Astrocyte (in vitro differentiated cells and primary cell): ENCODE results near the gene KLHL22. TPM values are rescaled to one million over a fixed set of nuclear protein-coding genes. Genes with fewer than 3 reads are reported as not detected.

Experiments used
- DNase-seq: peaks from one replicate; pipeline ENCODE4 v3.0.0-alpha.2; 2010; ENCODE audit warnings: low read depth
- FAIRE-seq: peaks from 2 replicates; lab custom pipeline; 2011; peaks lifted over from hg19 to GRCh38; lab: Jason Lieb, UNC
- H2AFZ ChIP-seq: 2 replicates; pipeline ENCODE4 v1.6.0; 2012; ENCODE audit warnings: low read depth, low read length, inconsistent platforms
- H3K27ac ChIP-seq: 2 replicates; pipeline ENCODE4 v1.5.1; 2011; ENCODE audit warnings: low read depth, low read length, inconsistent platforms
- H3K27me3 ChIP-seq: 2 replicates; pipeline ENCODE4 v1.6.0; 2011; ENCODE audit warnings: low read length, inconsistent platforms; ENCODE audit not compliant: insufficient read depth
- H3K36me3 ChIP-seq: 2 replicates; pipeline ENCODE4 v1.5.1; 2011; ENCODE audit warnings: low read length, inconsistent platforms; ENCODE audit not compliant: insufficient read depth
- H3K4me1 ChIP-seq: 2 replicates; pipeline ENCODE4 v1.5.1; 2011; ENCODE audit warnings: low read length, inconsistent platforms; ENCODE audit not compliant: insufficient read depth
- H3K4me2 ChIP-seq: 2 replicates; pipeline ENCODE4 v1.6.0; 2012; ENCODE audit warnings: low read length, inconsistent platforms
- H3K4me3 ChIP-seq: 2 replicates; pipeline ENCODE4 v1.5.1; 2011; ENCODE audit warnings: low read depth, mild to moderate bottlenecking, low read length, inconsistent platforms; ENCODE audit not compliant: insufficient read depth
- H3K79me2 ChIP-seq: 2 replicates; pipeline ENCODE4 v1.6.0; 2012; ENCODE audit warnings: mild to moderate bottlenecking, low read length, inconsistent platforms; ENCODE audit not compliant: insufficient read depth
- H3K9ac ChIP-seq: 2 replicates; pipeline ENCODE4 v1.6.0; 2012; ENCODE audit warnings: mild to moderate bottlenecking, low read length, inconsistent platforms
- H3K9me3 ChIP-seq: 2 replicates; pipeline ENCODE4 v1.5.1; 2012; ENCODE audit warnings: low read depth, mild to moderate bottlenecking, low read length, inconsistent platforms; ENCODE audit not compliant: insufficient read depth
- H4K20me1 ChIP-seq: 2 replicates; pipeline ENCODE4 v1.6.0; 2012; ENCODE audit warnings: low read length, inconsistent platforms; ENCODE audit not compliant: insufficient read depth
- H3K27ac Mint-ChIP-seq: one replicate; pipeline ENCODE4 v1.8.0; 2021; ENCODE audit warnings: mild to moderate bottlenecking, mixed read lengths; ENCODE audit not compliant: unreplicated experiment
- H3K27me3 Mint-ChIP-seq: one replicate; pipeline ENCODE4 v1.8.0; 2021; ENCODE audit warnings: low read depth, mixed read lengths; ENCODE audit not compliant: unreplicated experiment
- H3K36me3 Mint-ChIP-seq: one replicate; pipeline ENCODE4 v1.8.0; 2021; ENCODE audit warnings: low read depth, mixed read lengths; ENCODE audit not compliant: unreplicated experiment
- H3K4me1 Mint-ChIP-seq: one replicate; pipeline ENCODE4 v1.8.0; 2021; ENCODE audit warnings: low read depth, mixed read lengths; ENCODE audit not compliant: unreplicated experiment
- H3K4me3 Mint-ChIP-seq: one replicate; pipeline ENCODE4 v1.8.0; 2021; ENCODE audit warnings: mild to moderate bottlenecking, moderate library complexity, mixed read lengths; ENCODE audit not compliant: unreplicated experiment
- H3K9me3 Mint-ChIP-seq: one replicate; pipeline ENCODE4 v1.8.0; 2021; ENCODE audit warnings: mild to moderate bottlenecking, mixed read lengths; ENCODE audit not compliant: unreplicated experiment
- CTCF ChIP-seq: IDR thresholded peaks from 2 replicates; pipeline ENCODE4 v1.5.1; 2011; ENCODE audit warnings: low read depth, mild to moderate bottlenecking, inconsistent platforms, low read length, moderate library complexity; ENCODE audit not compliant: insufficient read depth
- EZH2 ChIP-seq: IDR thresholded peaks from 2 replicates; pipeline ENCODE4 v1.6.1; 2012; ENCODE audit warnings: mild to moderate bottlenecking, low read length, inconsistent platforms; ENCODE audit not compliant: insufficient read depth
- total RNA-seq: library from RNA; stranded (reverse); gene quantifications from 2 replicates; pipeline ENCODE4 v1.2.1, GENCODE V29; 2021

The KLHL22 gene
- total RNA-seq, 1 donor from 2014 or later: 14.0 TPM

DNA sequence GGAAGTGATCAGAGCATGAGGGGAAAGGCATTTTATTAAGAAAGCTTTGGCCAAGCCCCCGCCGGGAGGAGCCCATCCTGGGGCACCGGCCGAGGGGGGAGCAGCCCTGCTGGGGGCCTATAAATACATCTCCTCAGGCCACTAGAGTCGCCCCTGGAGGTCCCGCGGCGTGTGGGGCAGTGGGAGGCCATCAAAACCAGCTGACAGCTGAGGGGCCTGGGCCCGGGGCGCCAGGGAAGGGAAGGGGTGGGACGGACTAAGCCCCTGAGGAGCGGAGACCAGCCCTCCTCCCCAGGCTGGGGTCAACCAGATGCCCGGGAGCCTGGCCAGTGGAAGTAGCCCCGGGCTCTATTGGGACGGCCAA lies 71.0 kb downstream of the KLHL22 start:
- Mint-ChIP-seq H3K4me3 (no peak overlapping the region), H3K36me3 (peaks cover 18% of the 10 kb centered on the region), H3K27ac (no peak overlapping the region), H3K9me3 (no peaks in the 10 kb centered on the region), H3K4me1 (peaks cover 2% of the 10 kb centered on the region), H3K27me3 (peaks cover 27% of the 10 kb centered on the region)
- Histone ChIP-seq H3K9ac (no peak overlapping the region), H3K4me3 (no peak overlapping the region), H4K20me1 (peaks cover 53% of the 10 kb centered on the region), H3K27ac (no peak overlapping the region), H3K27me3 (no peaks in the 10 kb centered on the region), H3K9me3 (no peaks in the 10 kb centered on the region), H3K79me2 (no peaks in the 10 kb centered on the region), H3K4me1 (peaks cover 7% of the 10 kb centered on the region), H2AFZ (no peak overlapping the region), H3K36me3 (peaks cover 7% of the 10 kb centered on the region), H3K4me2 (no peak overlapping the region)
- no peak for DNase-seq
- TF ChIP-seq EZH2: no peak
- TF ChIP-seq CTCF: no peak
- FAIRE-seq: no peak

GRCh38 chr22:20423906-20424551 lies 71.6 kb downstream of the KLHL22 start:
- Mint-ChIP-seq H3K9me3 (no peaks in the 10 kb centered on the region), H3K4me3 (no peak overlapping the region), H3K36me3 (peaks cover 17% of the 10 kb centered on the region), H3K4me1 (peaks cover 2% of the 10 kb centered on the region), H3K27ac (no peak overlapping the region), H3K27me3 (peaks cover 30% of the 10 kb centered on the region)
- FAIRE-seq (no peak), DNase-seq (no peak)
- peaks cover 7% of the 10 kb centered on the region for H3K4me1 ChIP-seq
- H3K4me2 ChIP-seq: no peak overlapping the region
- no peak for TF ChIP-seq CTCF
- TF ChIP-seq EZH2: no peak
- no peak overlapping the region for H3K9ac ChIP-seq
- H4K20me1 ChIP-seq: peaks cover 48% of the 10 kb centered on the region
- no peak overlapping the region for H3K4me3 ChIP-seq
- peaks cover 7% of the 10 kb centered on the region for H3K36me3 ChIP-seq
- no peaks in the 10 kb centered on the region for H3K79me2 ChIP-seq
- no peak overlapping the region for H2AFZ ChIP-seq
- no peaks in the 10 kb centered on the region for H3K9me3 ChIP-seq
- no peaks in the 10 kb centered on the region for H3K27me3 ChIP-seq
- no peak overlapping the region for H3K27ac ChIP-seq
